Panc1 (cell line): ENCODE results near the gene SRXN1.

Source experiments
- SIN3A ChIP-seq: IDR thresholded peaks from 2 replicates; pipeline ENCODE4 v1.6.1; 2012; ENCODE audit warnings: low read depth, mild to moderate bottlenecking, low read length, moderate library complexity, borderline replicate concordance; ENCODE audit not compliant: insufficient read depth
- TF ChIP-seq, protein P1 (sequence below): fragments of 450-650 bp; IDR thresholded peaks from 2 replicates; pipeline ENCODE4 v1.5.1; 2017; ENCODE audit warnings: mild to moderate bottlenecking

DNA sequence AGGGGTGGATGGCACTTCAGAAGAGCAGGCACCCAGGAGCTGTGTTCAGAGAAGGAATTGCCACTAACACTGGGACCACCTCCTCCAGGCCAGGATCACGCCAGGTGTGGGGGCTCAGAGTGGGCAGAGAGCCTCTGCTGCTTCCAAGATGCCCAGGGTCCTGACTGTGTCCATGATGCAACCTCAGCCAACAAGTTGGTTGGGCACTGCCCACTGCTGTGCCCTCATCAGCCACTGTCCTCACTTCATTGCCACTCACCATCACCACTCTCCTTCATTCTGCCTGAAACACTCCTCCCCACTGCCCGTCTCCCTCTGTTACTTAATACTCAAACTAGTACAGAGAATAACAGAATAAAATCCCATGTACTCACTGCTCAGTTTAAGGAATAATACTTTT is 26.4 kb downstream of the SRXN1 start:
- TF ChIP-seq, protein P1, sequence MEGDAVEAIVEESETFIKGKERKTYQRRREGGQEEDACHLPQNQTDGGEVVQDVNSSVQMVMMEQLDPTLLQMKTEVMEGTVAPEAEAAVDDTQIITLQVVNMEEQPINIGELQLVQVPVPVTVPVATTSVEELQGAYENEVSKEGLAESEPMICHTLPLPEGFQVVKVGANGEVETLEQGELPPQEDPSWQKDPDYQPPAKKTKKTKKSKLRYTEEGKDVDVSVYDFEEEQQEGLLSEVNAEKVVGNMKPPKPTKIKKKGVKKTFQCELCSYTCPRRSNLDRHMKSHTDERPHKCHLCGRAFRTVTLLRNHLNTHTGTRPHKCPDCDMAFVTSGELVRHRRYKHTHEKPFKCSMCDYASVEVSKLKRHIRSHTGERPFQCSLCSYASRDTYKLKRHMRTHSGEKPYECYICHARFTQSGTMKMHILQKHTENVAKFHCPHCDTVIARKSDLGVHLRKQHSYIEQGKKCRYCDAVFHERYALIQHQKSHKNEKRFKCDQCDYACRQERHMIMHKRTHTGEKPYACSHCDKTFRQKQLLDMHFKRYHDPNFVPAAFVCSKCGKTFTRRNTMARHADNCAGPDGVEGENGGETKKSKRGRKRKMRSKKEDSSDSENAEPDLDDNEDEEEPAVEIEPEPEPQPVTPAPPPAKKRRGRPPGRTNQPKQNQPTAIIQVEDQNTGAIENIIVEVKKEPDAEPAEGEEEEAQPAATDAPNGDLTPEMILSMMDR: no peak
- TF ChIP-seq SIN3A: no peak
